WTC11 (cell line): Measurements from ENCODE around the gene KLK12.

Source experiments
- ATF2 ChIP-seq: sonication (generic); formaldehyde crosslinking; IDR thresholded peaks from 2 replicates; pipeline ENCODE4 v1.8.1; 2022; ENCODE audit warnings: low read depth, missing genetic modification reagents, borderline replicate concordance
- CTCF ChIP-seq: fragments of 200-600 bp; IDR thresholded peaks from 2 replicates; pipeline ENCODE4 v1.8.0; 2022; ENCODE audit warnings: antibody characterized with exemption
- NR2C2 ChIP-seq: sonication (generic); formaldehyde crosslinking; IDR thresholded peaks from 2 replicates; pipeline ENCODE4 v1.8.0; 2022; ENCODE audit warnings: mild to moderate bottlenecking, missing genetic modification reagents
- NR3C1 ChIP-seq: sonication (generic); formaldehyde crosslinking; conservative IDR thresholded peaks from 2 replicates; pipeline ENCODE4 v1.8.1; 2023; ENCODE audit warnings: low read depth, mild to moderate bottlenecking, missing genetic modification reagents
- ZNF317 ChIP-seq: sonication (generic); formaldehyde crosslinking; IDR thresholded peaks from 2 replicates; pipeline ENCODE4 v1.8.1; 2023; ENCODE audit warnings: low read depth, mild to moderate bottlenecking, moderate library complexity, missing genetic modification reagents, borderline replicate concordance

- TF ChIP-seq NR2C2 (no peak), CTCF (no peak), ZNF317 (CRISPR knock-in tag) (no peak), ATF2 (CRISPR knock-in tag) (no peak), NR3C1 (CRISPR knock-in tag) (no peak)
Observed at GRCh38 chr19:51078731-51079130, 43.9 kb upstream of the KLK12 start.
